Vagina (tissue), 2 donors: Measurements from ENCODE around the gene PDE4D.

Experiments
- POLR2A ChIP-seq, 2 donors: fragments of 450-650 bp; IDR thresholded peaks; one replicate each; pipeline ENCODE4 v1.6.1; 2017; ENCODE audit warnings: antibody characterized with exemption in 2 of 2, mild to moderate bottlenecking in 2 of 2, moderate library complexity in 2 of 2
- POLR2AphosphoS5 ChIP-seq, 2 donors: sonication (generic); formaldehyde crosslinking; IDR thresholded peaks; one replicate each; pipeline ENCODE4 v1.9.0; 2017; ENCODE audit warnings: antibody characterized with exemption in 2 of 2, mild to moderate bottlenecking in 2 of 2, low read depth in 1 of 2; ENCODE audit not compliant: insufficient read depth in 1 of 2
- TF ChIP-seq, protein P1 (sequence below), 3 experiments: fragments of 450-650 bp in 2 of 3; fragments of 200-600 bp in 1 of 3; sonication (generic) in 1 of 3; IDR thresholded peaks; one replicate each; pipeline ENCODE4 v1.5.1; 2017 to 2019; ENCODE audit warnings: antibody characterized with exemption in 3 of 3, mild to moderate bottlenecking in 2 of 3, moderate library complexity in 2 of 3

DNA sequence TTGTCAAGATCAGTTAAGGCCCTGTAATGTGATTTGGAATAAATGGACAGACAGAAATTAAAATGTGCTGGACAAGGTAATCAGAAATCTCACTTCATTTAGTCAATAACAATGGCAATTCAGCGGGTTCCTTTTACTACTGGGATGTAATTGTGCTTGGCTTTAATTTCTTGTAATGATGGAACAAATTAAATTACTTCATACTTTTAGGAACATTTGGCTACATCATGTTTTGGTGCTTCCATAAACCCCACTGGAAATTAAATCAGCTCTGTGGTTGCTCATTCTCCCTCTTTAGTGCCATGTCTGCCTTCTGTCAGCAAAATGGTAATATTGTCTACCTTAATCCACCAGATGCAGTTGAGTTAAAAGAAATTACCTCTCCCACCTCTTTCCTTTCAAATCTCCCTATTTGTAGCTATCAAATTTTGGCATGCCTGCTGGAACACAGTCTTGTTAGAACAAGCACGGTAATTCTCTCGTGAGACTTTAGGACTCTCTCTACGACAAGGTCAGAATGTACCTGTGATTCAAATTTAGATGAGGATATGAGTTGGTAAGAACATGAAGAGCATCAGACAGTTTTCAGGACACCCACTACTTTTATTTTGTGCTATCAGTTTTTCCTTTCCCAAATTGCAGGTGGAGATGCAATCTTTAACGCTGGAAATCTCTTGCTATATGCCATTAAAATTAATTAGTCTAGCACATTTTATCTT, 834.4 kb downstream of the PDE4D start:
- TF ChIP-seq, protein P1, sequence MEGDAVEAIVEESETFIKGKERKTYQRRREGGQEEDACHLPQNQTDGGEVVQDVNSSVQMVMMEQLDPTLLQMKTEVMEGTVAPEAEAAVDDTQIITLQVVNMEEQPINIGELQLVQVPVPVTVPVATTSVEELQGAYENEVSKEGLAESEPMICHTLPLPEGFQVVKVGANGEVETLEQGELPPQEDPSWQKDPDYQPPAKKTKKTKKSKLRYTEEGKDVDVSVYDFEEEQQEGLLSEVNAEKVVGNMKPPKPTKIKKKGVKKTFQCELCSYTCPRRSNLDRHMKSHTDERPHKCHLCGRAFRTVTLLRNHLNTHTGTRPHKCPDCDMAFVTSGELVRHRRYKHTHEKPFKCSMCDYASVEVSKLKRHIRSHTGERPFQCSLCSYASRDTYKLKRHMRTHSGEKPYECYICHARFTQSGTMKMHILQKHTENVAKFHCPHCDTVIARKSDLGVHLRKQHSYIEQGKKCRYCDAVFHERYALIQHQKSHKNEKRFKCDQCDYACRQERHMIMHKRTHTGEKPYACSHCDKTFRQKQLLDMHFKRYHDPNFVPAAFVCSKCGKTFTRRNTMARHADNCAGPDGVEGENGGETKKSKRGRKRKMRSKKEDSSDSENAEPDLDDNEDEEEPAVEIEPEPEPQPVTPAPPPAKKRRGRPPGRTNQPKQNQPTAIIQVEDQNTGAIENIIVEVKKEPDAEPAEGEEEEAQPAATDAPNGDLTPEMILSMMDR (IDR thresholded peaks at IDR 0.05): no peak
- TF ChIP-seq POLR2A (IDR thresholded peaks at IDR 0.05) (no peak), POLR2AphosphoS5 (IDR thresholded peaks at IDR 0.05; ENCODE audit: insufficient read depth in 1 of 2, low read depth in 1 of 2) (no peak)
